HepG2 (cell line): ENCODE data around the gene INTS6.

Experiments used
- CTCF ChIP-seq: sonication (generic); formaldehyde crosslinking; IDR thresholded peaks from 2 replicates; pipeline ENCODE4 v1.5.0; 2020; ENCODE audit warnings: mild to moderate bottlenecking, missing genetic modification reagents, moderate library complexity
- EZH2 ChIP-seq: conservative IDR thresholded peaks from 2 replicates; pipeline ENCODE4 v1.6.1; 2012; ENCODE audit warnings: mild to moderate bottlenecking, low read depth, low read length, moderate library complexity
- JARID2 ChIP-seq: sonication (generic); formaldehyde crosslinking; IDR thresholded peaks from 2 replicates; pipeline ENCODE4 v1.8.1; 2023; ENCODE audit warnings: missing genetic modification reagents, inconsistent platforms; ENCODE audit not compliant: insufficient replicate concordance
- MAFK ChIP-seq, 2 experiments: IDR thresholded peaks in 1 of 2; conservative IDR thresholded peaks in 1 of 2; 2 replicates each; pipeline ENCODE4 v1.6.1; 2011; ENCODE audit warnings: improper control_type of control experiment in 2 of 2, low read length in 2 of 2
- PHF8 ChIP-seq: sonication (generic); formaldehyde crosslinking; IDR thresholded peaks from 2 replicates; pipeline ENCODE4 v1.5.0; 2020; ENCODE audit warnings: missing genetic modification reagents
- PLRG1 ChIP-seq: fragments of 450-650 bp; conservative IDR thresholded peaks from 2 replicates; pipeline ENCODE4 v1.6.1; 2016
- POLR2A ChIP-seq, 2 experiments: IDR thresholded peaks; 2 replicates each; pipeline ENCODE4 v1.6.1; 2011; ENCODE audit warnings: low read depth in 2 of 2, low read length in 2 of 2, mild to moderate bottlenecking in 1 of 2, moderate library complexity in 1 of 2; ENCODE audit not compliant: insufficient read depth in 1 of 2
- RFX1 ChIP-seq: fragments of 450-650 bp; IDR thresholded peaks from 2 replicates; pipeline ENCODE4 v1.6.1; 2017
- YEATS4 ChIP-seq: sonication (generic); formaldehyde crosslinking; IDR thresholded peaks from 2 replicates; pipeline ENCODE4 v1.4.0; 2020; ENCODE audit warnings: missing genetic modification reagents, borderline replicate concordance
- ZBTB43 ChIP-seq: sonication (generic); formaldehyde crosslinking; conservative IDR thresholded peaks from 2 replicates; pipeline ENCODE4 v1.4.0; 2020; ENCODE audit warnings: missing genetic modification reagents
- ZFP82 ChIP-seq: sonication (generic); formaldehyde crosslinking; IDR thresholded peaks from 2 replicates; pipeline ENCODE4 v1.5.1; 2020; ENCODE audit warnings: mild to moderate bottlenecking, missing genetic modification reagents, borderline replicate concordance
- ZNF747 ChIP-seq: sonication (generic); formaldehyde crosslinking; IDR thresholded peaks from 2 replicates; pipeline ENCODE4 v1.8.1; 2023; ENCODE audit warnings: missing genetic modification reagents, mild to moderate bottlenecking, borderline replicate concordance
- TF ChIP-seq, protein P1 (sequence below): sonication (generic); formaldehyde crosslinking; IDR thresholded peaks from 2 replicates; pipeline ENCODE4 v1.8.0; 2022; ENCODE audit warnings: mild to moderate bottlenecking, missing genetic modification reagents; ENCODE audit not compliant: insufficient replicate concordance

DNA sequence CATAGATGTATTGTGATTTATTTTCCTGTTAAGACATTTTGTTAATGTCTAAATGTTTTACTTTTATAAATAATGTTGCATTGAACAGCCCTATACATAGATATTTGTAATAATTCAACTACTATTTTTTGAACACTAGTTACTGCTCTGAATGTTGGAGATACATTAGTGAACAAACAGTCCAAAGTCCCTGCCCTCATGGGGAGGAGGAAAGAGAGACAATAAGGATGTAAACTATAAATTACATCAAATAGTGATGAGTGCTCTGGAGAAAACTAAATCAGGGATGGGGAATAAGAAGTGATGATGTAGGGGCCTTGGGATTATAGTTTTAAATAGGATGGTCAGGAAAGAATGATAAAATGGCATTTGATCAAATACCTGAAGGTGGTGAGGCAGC, 12.3 kb upstream of the INTS6 start:
- TF ChIP-seq ZNF747 (CRISPR knock-in tag), result no peak
- no peak for TF ChIP-seq ZBTB43
- no peak for TF ChIP-seq POLR2A (IDR thresholded peaks at IDR 0.05; ENCODE audit: insufficient read depth in 1 of 2, low read depth in 2 of 2, low read length in 2 of 2)
- TF ChIP-seq MAFK (conservative IDR thresholded peaks at IDR 0.05 in 1 of 2, IDR thresholded peaks at IDR 0.05 in 1 of 2; ENCODE audit: low read length in 2 of 2), result no peak
- TF ChIP-seq ZFP82 (CRISPR knock-in tag), result no peak
- TF ChIP-seq, protein P1, sequence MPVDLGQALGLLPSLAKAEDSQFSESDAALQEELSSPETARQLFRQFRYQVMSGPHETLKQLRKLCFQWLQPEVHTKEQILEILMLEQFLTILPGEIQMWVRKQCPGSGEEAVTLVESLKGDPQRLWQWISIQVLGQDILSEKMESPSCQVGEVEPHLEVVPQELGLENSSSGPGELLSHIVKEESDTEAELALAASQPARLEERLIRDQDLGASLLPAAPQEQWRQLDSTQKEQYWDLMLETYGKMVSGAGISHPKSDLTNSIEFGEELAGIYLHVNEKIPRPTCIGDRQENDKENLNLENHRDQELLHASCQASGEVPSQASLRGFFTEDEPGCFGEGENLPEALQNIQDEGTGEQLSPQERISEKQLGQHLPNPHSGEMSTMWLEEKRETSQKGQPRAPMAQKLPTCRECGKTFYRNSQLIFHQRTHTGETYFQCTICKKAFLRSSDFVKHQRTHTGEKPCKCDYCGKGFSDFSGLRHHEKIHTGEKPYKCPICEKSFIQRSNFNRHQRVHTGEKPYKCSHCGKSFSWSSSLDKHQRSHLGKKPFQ (CRISPR knock-in tag), result no peak
- TF ChIP-seq PHF8 (CRISPR knock-in tag), result no peak
- TF ChIP-seq CTCF (CRISPR knock-in tag), result no peak
- TF ChIP-seq EZH2, result no peak
- TF ChIP-seq YEATS4, result no peak
- no peak for TF ChIP-seq JARID2 (CRISPR knock-in tag)
- TF ChIP-seq PLRG1, result no peak
- no peak for TF ChIP-seq RFX1
